ENCODE data around the gene KIF3A.

The KIF3A gene

DNA sequence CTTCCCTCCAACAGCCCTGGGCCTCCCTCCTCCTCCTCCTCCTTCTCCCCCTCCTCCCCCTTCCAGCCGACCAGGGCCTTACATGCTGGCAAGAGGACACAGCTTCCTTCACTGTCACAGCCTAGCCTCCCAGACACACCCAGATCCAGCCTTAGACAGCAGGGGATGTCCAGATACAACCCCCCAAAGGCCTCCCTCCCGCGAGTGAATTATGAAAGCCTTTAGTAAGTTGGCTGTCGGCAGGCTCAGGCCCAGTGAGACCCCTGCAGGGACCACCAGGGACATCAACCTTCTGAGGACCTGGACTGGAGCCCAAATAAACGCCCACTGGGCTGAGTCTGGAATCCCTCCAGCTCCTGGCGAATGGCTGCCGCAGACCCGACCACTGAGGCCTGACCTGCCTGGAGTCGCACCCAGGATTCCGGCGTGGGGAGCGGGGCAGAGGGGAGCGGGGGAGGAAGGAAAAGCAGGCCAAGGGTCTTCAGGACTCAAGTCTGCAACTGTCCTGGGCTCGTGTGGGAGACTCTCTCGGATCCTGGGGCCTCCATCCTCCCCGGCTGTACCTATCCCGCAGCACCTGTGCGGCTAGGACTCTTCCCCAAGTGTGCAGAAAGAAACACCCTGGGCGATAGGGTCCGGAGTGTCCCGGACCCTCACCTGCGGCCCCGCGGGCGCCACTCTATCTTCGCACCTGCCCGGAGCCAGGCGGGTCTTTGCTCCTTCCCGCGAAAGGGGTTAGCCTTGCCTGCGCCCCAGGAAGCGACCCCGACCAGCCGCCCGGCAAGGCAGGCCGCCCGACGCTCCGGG, 39.0 kb upstream of the KIF3A start:
- H3K4me3 ChIP-seq (replicated peaks; ENCODE audit: low read depth, low read length) = peak overlapping the region; percentile 65
- no peak for TF ChIP-seq CTCF (IDR thresholded peaks at IDR 0.05; ENCODE audit: low read depth, low read length, missing control alignments)
- no peak for DNase-seq (ENCODE audit: extremely low read depth, low read depth)

DNA sequence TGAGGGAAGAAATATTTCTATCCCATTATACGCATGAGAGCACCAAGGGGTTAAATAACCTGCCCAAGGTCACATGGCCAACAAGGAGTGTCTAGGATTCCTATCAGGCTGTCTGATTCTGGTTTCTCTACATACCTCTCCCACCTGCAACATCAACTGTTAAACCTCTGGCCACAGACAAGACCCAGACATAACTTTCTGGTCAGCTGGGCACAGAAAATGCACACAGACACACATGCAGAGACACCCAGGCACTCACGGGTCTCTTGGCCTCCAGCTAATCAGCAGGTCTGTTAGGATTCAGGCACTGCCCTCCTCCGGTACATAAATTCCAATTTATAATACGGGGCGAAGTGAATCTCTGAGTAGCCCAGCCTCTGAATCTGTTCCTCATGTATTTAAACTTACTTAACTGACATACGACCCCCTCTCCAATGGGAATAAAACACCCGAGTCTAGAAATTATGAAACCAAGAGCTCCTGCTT, 38.2 kb upstream of the KIF3A start:
- peak overlapping the region; percentile 65 for H3K4me3 ChIP-seq (replicated peaks; ENCODE audit: low read depth, low read length)
- no peak for DNase-seq (ENCODE audit: extremely low read depth, low read depth)
- no peak for TF ChIP-seq CTCF (IDR thresholded peaks at IDR 0.05; ENCODE audit: low read depth, low read length, missing control alignments)

DNA sequence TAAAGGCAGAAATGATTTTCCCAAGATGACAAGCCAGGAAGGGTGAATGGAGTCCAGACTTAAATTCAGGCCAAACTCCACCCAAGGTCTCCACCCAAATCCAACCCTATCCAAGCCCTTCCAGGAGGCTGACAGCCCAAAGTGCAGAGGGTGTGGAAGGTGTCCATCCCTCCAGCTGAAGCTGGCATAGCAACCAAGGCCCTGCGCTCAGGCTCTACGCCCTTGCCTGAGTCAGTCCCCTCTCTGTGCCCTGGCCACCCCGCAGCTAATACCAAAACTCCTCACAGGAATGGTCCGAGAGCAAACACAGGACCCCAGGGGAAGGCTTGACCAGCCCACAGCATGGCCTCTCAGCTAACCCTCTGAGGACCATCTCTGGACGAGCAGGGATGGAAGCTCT, 37.5 kb upstream of the KIF3A start:
- no peak overlapping the region for H3K4me3 ChIP-seq (replicated peaks; ENCODE audit: low read depth, low read length)
- no peak for TF ChIP-seq CTCF (IDR thresholded peaks at IDR 0.05; ENCODE audit: low read depth, low read length, missing control alignments)
- no peak for DNase-seq (ENCODE audit: extremely low read depth, low read depth)

- TF ChIP-seq CTCF (IDR thresholded peaks at IDR 0.05; ENCODE audit: low read depth, low read length, missing control alignments) = no peak
- no peak overlapping the region for H3K4me3 ChIP-seq (replicated peaks; ENCODE audit: low read depth, low read length)
- no peak for DNase-seq (ENCODE audit: extremely low read depth, low read depth)
These were observed 37.1 kb upstream of the KIF3A start for GRCh38 chr5:132774406-132774805.

- no peak for DNase-seq (ENCODE audit: extremely low read depth, low read depth)
- no peak for TF ChIP-seq CTCF (IDR thresholded peaks at IDR 0.05; ENCODE audit: low read depth, low read length, missing control alignments)
- H3K4me3 ChIP-seq (replicated peaks; ENCODE audit: low read depth, low read length) = no peak overlapping the region
These were observed 36.4 kb upstream of the KIF3A start for GRCh38 chr5:132773601-132774355.

DNA sequence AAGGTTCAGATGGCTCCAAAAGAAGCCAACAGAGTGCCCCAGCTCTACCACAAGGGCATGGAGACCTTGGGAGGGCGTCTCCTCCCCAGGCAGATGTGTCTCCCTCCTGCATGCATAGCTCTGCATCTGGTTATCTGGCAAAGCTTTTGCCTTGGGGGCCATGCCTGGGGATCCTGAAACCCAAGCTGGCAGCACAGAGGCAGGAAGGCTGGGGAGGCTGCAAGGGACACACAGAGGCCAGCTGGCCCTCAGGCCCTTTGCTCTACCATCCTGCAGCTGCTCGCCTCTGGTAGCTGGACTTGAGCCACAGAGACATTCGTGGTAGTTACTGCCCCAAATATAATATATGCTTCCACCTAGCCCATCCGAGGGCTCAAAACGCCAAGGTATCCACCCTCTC, 35.8 kb upstream of the KIF3A start:
- no peak for TF ChIP-seq CTCF (IDR thresholded peaks at IDR 0.05; ENCODE audit: low read depth, low read length, missing control alignments)
- no peak overlapping the region for H3K4me3 ChIP-seq (replicated peaks; ENCODE audit: low read depth, low read length)
- no peak for DNase-seq (ENCODE audit: extremely low read depth, low read depth)
